Measurements from ENCODE around the gene TRPM1.

- no peak for TF ChIP-seq CTCF (IDR thresholded peaks at IDR 0.05)
- TF ChIP-seq POLR2A (IDR thresholded peaks at IDR 0.05): no peak
- TF ChIP-seq POLR2AphosphoS5 (IDR thresholded peaks at IDR 0.05): no peak
Observed at GRCh38 chr15:31005660-31006059, 95.9 kb downstream of the TRPM1 start.
